ENCODE measurements around the gene BRD8. TPM values are rescaled to one million over a fixed set of nuclear protein-coding genes. Genes with fewer than 3 reads are reported as not detected.
A peak's percentile ranks its signal among the peaks of the same experiment; 100 is the strongest.

The BRD8 gene, protein sequence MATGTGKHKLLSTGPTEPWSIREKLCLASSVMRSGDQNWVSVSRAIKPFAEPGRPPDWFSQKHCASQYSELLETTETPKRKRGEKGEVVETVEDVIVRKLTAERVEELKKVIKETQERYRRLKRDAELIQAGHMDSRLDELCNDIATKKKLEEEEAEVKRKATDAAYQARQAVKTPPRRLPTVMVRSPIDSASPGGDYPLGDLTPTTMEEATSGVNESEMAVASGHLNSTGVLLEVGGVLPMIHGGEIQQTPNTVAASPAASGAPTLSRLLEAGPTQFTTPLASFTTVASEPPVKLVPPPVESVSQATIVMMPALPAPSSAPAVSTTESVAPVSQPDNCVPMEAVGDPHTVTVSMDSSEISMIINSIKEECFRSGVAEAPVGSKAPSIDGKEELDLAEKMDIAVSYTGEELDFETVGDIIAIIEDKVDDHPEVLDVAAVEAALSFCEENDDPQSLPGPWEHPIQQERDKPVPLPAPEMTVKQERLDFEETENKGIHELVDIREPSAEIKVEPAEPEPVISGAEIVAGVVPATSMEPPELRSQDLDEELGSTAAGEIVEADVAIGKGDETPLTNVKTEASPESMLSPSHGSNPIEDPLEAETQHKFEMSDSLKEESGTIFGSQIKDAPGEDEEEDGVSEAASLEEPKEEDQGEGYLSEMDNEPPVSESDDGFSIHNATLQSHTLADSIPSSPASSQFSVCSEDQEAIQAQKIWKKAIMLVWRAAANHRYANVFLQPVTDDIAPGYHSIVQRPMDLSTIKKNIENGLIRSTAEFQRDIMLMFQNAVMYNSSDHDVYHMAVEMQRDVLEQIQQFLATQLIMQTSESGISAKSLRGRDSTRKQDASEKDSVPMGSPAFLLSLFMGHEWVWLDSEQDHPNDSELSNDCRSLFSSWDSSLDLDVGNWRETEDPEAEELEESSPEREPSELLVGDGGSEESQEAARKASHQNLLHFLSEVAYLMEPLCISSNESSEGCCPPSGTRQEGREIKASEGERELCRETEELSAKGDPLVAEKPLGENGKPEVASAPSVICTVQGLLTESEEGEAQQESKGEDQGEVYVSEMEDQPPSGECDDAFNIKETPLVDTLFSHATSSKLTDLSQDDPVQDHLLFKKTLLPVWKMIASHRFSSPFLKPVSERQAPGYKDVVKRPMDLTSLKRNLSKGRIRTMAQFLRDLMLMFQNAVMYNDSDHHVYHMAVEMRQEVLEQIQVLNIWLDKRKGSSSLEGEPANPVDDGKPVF
- 12.1 and 15.0 TPM in 2 replicates for total RNA-seq

DNA sequence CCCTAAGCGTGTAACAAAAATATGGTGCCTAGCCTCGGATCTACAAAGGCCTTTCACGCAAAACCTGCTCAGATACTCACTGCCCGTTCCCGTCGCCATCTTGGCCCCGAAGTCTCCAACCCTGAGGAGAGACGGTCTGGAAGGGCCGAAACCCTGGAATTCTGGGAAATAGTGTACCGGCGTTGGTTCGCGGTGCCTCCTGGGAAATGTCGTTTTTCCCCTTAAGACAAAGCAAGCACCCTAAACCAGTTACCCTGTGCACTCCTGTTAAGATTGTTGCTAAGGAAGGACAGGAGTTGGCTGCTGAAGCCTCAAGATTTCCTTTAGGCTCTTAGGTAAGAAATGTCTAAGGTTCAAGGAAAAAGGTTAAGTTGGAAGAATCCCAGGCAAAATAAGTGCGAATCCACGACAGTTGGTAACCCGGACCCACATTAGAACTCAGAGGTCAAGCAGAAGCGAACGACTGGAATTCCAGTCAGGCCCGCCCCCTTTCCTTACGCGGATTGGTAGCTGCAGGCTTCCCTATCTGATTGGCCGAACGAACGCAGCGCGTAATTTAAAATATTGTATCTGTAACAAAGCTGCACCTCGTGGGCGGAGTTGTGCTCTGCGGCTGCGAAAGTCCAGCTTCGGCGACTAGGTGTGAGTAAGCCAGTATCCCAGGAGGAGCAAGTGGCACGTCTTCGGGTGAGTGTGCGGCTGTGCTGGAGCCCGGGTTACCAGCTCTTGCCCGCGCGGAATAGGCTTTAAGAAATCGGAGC lies at the start of gene BRD8, which contains the start of gene KIF20A:
Gene BRD8, minus strand, starts transcription at position 115 of the 761 bp plus-strand sequence. Its CDS starts 16 bp downstream, at position 99.
Gene KIF20A, plus strand, starts transcription at position 597 of the 761 bp plus-strand sequence. CDS start 569 bp downstream, outside the sequence.
- DNase-seq (ENCODE audit: low read depth) = peak; percentile 95
- H3K4me3 ChIP-seq (ENCODE audit: low read depth, low read length) = peak within 1 kb of the TSS; percentile 63
- FAIRE-seq = no peak
- TF ChIP-seq, protein P1, sequence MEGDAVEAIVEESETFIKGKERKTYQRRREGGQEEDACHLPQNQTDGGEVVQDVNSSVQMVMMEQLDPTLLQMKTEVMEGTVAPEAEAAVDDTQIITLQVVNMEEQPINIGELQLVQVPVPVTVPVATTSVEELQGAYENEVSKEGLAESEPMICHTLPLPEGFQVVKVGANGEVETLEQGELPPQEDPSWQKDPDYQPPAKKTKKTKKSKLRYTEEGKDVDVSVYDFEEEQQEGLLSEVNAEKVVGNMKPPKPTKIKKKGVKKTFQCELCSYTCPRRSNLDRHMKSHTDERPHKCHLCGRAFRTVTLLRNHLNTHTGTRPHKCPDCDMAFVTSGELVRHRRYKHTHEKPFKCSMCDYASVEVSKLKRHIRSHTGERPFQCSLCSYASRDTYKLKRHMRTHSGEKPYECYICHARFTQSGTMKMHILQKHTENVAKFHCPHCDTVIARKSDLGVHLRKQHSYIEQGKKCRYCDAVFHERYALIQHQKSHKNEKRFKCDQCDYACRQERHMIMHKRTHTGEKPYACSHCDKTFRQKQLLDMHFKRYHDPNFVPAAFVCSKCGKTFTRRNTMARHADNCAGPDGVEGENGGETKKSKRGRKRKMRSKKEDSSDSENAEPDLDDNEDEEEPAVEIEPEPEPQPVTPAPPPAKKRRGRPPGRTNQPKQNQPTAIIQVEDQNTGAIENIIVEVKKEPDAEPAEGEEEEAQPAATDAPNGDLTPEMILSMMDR (IDR thresholded peaks at IDR 0.05; ENCODE audit: insufficient read depth, low read length, severe bottlenecking) = no peak
- peaks cover 4% of the 10 kb centered on the region for H3K36me3 ChIP-seq (ENCODE audit: control insufficient read depth, insufficient read depth, low read length)
- H3K27me3 ChIP-seq (ENCODE audit: control insufficient read depth, insufficient read depth, low read length) = no peaks in the 10 kb centered on the region

DNA sequence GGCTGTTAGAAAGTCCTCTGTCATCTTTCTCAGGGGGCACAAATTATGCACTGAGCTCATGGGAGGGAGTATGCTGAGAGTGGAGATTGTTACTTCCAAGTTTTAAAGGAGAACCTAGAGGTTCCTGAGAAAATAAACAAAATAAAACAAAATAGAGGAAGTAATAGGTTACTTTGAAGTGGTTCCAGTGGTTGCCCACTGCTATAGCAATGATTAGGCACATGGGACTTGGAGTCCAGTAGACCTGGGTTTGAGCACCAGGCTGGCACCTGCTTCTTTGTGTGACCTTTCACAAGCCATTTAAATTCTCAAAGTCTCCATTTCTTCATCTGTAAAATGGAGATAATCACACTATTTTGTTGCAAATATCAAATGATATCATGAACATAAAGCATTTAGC lies 48.5 kb upstream of the BRD8 start:
- FAIRE-seq = no peak
- H3K4me3 ChIP-seq (ENCODE audit: low read depth, low read length) = no peak overlapping the region
- no peaks in the 10 kb centered on the region for H3K27me3 ChIP-seq (ENCODE audit: control insufficient read depth, insufficient read depth, low read length)
- TF ChIP-seq, protein P1 (IDR thresholded peaks at IDR 0.05; ENCODE audit: insufficient read depth, low read length, severe bottlenecking) = no peak
- DNase-seq (ENCODE audit: low read depth) = no peak
- H3K36me3 ChIP-seq (ENCODE audit: control insufficient read depth, insufficient read depth, low read length) = no peaks in the 10 kb centered on the region

DNA sequence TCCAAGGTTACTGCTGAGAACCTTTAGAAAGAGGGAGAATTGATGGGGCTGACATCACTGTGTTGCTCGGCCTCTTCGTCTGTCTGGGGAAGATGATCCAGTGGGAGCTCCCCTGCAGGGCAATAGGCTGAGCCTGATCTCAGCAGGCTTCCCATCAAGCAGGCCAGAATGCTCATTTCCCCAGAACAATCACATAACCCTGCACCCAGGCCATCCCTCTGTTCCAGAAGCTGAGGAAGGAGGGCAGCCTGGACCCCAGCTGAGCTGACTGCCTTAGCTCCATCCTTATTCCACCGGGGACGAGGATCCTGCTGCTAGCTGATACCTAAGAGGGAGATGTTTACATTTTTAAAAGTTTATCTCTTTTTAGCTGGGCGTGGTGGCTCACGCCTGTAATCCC lies 46.3 kb upstream of the BRD8 start:
- DNase-seq (ENCODE audit: low read depth) (no peak), FAIRE-seq (no peak)
- Histone ChIP-seq H3K36me3 (ENCODE audit: control insufficient read depth, insufficient read depth, low read length) (no peaks in the 10 kb centered on the region), H3K27me3 (ENCODE audit: control insufficient read depth, insufficient read depth, low read length) (no peaks in the 10 kb centered on the region), H3K4me3 (ENCODE audit: low read depth, low read length) (no peak overlapping the region)
- TF ChIP-seq, protein P1 (IDR thresholded peaks at IDR 0.05; ENCODE audit: insufficient read depth, low read length, severe bottlenecking) = no peak

DNA sequence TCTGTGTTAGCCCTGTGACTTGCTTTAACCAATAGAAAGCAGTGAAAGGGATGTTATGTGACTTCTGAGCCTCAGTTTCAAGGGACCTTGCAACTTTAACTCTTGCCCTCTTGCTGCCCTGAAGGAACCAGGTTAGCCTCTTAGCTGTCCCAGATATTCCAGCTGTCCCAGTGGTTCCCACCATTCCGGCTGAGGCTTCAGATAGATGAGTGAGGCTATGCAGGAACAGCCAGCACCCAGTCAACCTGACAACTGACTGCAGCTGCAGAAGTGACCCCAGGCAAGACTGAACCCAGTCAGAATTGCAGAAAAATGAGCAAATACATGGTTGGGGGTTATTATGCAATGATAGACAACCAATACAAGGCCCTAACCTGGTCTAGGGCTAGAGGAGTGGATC lies 45.1 kb upstream of the BRD8 start:
- Histone ChIP-seq H3K4me3 (ENCODE audit: low read depth, low read length) (no peak overlapping the region), H3K36me3 (ENCODE audit: control insufficient read depth, insufficient read depth, low read length) (no peaks in the 10 kb centered on the region), H3K27me3 (ENCODE audit: control insufficient read depth, insufficient read depth, low read length) (no peaks in the 10 kb centered on the region)
- FAIRE-seq (no peak), DNase-seq (ENCODE audit: low read depth) (no peak)
- TF ChIP-seq, protein P1 (IDR thresholded peaks at IDR 0.05; ENCODE audit: insufficient read depth, low read length, severe bottlenecking) = no peak

DNA sequence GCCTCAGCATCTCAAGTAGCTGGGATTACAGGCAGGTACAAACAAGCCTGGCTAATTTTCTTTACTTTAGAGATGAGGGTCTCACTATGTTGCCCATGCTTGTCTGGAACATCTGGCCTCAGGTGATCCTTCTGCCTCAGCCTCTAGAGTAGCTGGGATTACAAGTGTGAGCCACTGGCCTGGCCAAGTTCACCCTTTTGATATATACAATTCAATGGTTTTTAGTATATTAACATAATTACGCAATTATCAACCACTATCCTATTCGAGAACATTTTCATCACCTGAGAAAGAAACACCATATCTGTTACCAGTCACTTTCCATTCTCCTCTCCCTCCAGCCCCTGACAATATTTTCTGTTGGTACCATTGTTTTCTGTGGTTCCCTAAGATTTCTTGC lies 38.4 kb upstream of the BRD8 start:
- Histone ChIP-seq H3K27me3 (ENCODE audit: control insufficient read depth, insufficient read depth, low read length) (no peaks in the 10 kb centered on the region), H3K4me3 (ENCODE audit: low read depth, low read length) (no peak overlapping the region), H3K36me3 (ENCODE audit: control insufficient read depth, insufficient read depth, low read length) (no peaks in the 10 kb centered on the region)
- TF ChIP-seq, protein P1 (IDR thresholded peaks at IDR 0.05; ENCODE audit: insufficient read depth, low read length, severe bottlenecking) = no peak
- FAIRE-seq (no peak), DNase-seq (ENCODE audit: low read depth) (no peak)

Measured in bronchial epithelial cell (primary cell).